ENCODE data around the gene KIF13A. TPM values are rescaled to one million over a fixed set of nuclear protein-coding genes. Genes with fewer than 3 reads are reported as not detected.

Gene KIF13A
- total and polyA plus RNA-seq, 9 of the 15 experiments (the other 6 are each of a cell fraction or from before 2014, with no cell fraction given) = 3.6 to 44.3 (median 29.7) TPM

DNA sequence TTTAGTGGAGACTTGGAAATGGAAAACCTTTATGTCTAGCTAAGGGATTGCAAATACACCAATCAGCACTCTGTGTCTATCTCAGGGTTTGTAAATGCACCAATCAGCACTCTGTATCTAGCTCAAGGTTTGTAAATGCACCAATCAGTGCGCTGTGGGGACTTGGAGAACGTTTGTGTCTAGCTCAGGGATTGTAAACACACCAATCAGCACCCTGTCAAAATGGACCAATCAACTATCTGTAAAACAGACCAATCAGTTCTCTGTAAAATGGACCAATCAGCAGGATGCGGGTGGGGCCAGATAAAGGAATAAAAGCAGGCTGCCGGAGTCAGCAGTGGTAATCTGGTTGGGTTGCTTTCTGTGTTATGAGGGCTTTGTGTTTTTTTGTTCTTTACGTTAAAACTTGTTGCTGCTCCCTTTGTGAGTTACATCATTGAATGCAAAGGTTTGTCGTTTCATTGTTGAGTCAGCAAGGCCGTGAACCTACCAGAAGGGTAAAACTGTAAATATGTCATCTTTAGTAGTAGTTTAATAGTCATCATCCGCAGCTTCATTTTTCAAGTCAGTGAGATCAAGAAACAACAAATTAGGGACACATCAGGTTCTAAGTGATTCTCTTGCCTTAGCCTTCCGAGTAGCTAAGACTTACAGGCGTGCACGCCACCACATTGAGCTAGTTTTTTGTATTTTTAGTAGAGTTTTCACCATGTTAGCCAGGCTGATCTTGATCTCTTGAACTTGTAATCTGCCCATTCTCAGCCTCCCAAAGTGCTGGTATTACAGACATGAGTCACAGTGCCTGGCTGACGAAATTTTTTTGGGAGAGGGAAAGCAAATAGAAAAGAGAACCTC lies 258.0 kb downstream of the KIF13A start (continued):
- TF ChIP-seq MTA1 (IDR thresholded peaks at IDR 0.05; ENCODE audit: borderline replicate concordance) = no peak
- TF ChIP-seq CEBPG (CRISPR knock-in tag; IDR thresholded peaks at IDR 0.05) = peak; percentile 79
- peak; percentile 17 to 93; a peak in 2 of 4 replicates for TF ChIP-seq CEBPG (tag; conservative IDR thresholded peaks at IDR 0.05 in 1 of 2, IDR thresholded peaks at IDR 0.05 in 1 of 2)
- TF ChIP-seq EHMT2 (IDR thresholded peaks at IDR 0.05) = peak; percentile 5; the same call in 1 of the 2 replicates
- no peak for TF ChIP-seq ZSCAN32 (CRISPR knock-in tag; IDR thresholded peaks at IDR 0.05)
- no peak for TF ChIP-seq KAT8 (IDR thresholded peaks at IDR 0.05; ENCODE audit: low read depth)
- no peak for TF ChIP-seq BRCA1 (IDR thresholded peaks at IDR 0.05)
- TF ChIP-seq BRCA1 (CRISPR knock-in tag; IDR thresholded peaks at IDR 0.05) = no peak
- TF ChIP-seq XRCC4 (IDR thresholded peaks at IDR 0.05; ENCODE audit: extremely low read depth, insufficient read depth, insufficient read length) = no peak
- TF ChIP-seq ZNF445 (CRISPR knock-in tag; IDR thresholded peaks at IDR 0.05; ENCODE audit: low read depth) = no peak
- TF ChIP-seq, protein P1, sequence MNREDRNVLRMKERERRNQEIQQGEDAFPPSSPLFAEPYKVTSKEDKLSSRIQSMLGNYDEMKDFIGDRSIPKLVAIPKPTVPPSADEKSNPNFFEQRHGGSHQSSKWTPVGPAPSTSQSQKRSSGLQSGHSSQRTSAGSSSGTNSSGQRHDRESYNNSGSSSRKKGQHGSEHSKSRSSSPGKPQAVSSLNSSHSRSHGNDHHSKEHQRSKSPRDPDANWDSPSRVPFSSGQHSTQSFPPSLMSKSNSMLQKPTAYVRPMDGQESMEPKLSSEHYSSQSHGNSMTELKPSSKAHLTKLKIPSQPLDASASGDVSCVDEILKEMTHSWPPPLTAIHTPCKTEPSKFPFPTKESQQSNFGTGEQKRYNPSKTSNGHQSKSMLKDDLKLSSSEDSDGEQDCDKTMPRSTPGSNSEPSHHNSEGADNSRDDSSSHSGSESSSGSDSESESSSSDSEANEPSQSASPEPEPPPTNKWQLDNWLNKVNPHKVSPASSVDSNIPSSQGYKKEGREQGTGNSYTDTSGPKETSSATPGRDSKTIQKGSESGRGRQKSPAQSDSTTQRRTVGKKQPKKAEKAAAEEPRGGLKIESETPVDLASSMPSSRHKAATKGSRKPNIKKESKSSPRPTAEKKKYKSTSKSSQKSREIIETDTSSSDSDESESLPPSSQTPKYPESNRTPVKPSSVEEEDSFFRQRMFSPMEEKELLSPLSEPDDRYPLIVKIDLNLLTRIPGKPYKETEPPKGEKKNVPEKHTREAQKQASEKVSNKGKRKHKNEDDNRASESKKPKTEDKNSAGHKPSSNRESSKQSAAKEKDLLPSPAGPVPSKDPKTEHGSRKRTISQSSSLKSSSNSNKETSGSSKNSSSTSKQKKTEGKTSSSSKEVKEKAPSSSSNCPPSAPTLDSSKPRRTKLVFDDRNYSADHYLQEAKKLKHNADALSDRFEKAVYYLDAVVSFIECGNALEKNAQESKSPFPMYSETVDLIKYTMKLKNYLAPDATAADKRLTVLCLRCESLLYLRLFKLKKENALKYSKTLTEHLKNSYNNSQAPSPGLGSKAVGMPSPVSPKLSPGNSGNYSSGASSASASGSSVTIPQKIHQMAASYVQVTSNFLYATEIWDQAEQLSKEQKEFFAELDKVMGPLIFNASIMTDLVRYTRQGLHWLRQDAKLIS (CRISPR knock-in tag; IDR thresholded peaks at IDR 0.05) = no peak
- TF ChIP-seq POLR2AphosphoS5 (IDR thresholded peaks at IDR 0.05; ENCODE audit: control insufficient read depth, insufficient read depth, low read depth, low read length) = no peak
- peak; percentile 60; the same call in 1 of the 2 replicates for TF ChIP-seq MTA3 (IDR thresholded peaks at IDR 0.05; ENCODE audit: borderline replicate concordance)
- TF ChIP-seq GATAD2A (IDR thresholded peaks at IDR 0.05) = no peak
- TF ChIP-seq SMAD3 (CRISPR knock-in tag; conservative IDR thresholded peaks at IDR 0.05) = no peak
- TF ChIP-seq CBX3 (IDR thresholded peaks at IDR 0.05; ENCODE audit: borderline replicate concordance in 1 of 2, low read length in 2 of 2) = peak in 1 of 2 experiments; percentile 63; a peak in 2 of 3 replicates
- TF ChIP-seq, protein P2, sequence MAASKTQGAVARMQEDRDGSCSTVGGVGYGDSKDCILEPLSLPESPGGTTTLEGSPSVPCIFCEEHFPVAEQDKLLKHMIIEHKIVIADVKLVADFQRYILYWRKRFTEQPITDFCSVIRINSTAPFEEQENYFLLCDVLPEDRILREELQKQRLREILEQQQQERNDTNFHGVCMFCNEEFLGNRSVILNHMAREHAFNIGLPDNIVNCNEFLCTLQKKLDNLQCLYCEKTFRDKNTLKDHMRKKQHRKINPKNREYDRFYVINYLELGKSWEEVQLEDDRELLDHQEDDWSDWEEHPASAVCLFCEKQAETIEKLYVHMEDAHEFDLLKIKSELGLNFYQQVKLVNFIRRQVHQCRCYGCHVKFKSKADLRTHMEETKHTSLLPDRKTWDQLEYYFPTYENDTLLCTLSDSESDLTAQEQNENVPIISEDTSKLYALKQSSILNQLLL (CRISPR knock-in tag; IDR thresholded peaks at IDR 0.05; ENCODE audit: borderline replicate concordance) = no peak
- TF ChIP-seq, protein P3, sequence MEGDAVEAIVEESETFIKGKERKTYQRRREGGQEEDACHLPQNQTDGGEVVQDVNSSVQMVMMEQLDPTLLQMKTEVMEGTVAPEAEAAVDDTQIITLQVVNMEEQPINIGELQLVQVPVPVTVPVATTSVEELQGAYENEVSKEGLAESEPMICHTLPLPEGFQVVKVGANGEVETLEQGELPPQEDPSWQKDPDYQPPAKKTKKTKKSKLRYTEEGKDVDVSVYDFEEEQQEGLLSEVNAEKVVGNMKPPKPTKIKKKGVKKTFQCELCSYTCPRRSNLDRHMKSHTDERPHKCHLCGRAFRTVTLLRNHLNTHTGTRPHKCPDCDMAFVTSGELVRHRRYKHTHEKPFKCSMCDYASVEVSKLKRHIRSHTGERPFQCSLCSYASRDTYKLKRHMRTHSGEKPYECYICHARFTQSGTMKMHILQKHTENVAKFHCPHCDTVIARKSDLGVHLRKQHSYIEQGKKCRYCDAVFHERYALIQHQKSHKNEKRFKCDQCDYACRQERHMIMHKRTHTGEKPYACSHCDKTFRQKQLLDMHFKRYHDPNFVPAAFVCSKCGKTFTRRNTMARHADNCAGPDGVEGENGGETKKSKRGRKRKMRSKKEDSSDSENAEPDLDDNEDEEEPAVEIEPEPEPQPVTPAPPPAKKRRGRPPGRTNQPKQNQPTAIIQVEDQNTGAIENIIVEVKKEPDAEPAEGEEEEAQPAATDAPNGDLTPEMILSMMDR (IDR thresholded peaks at IDR 0.05 in 2 of 3, conservative IDR thresholded peaks at IDR 0.05 in 1 of 3; ENCODE audit: insufficient read depth in 2 of 3, low read depth in 1 of 3, low read length in 3 of 3) = no peak
- no peak for TF ChIP-seq HCFC1 (IDR thresholded peaks at IDR 0.05; ENCODE audit: low read depth, low read length)
- TF ChIP-seq, protein P4, sequence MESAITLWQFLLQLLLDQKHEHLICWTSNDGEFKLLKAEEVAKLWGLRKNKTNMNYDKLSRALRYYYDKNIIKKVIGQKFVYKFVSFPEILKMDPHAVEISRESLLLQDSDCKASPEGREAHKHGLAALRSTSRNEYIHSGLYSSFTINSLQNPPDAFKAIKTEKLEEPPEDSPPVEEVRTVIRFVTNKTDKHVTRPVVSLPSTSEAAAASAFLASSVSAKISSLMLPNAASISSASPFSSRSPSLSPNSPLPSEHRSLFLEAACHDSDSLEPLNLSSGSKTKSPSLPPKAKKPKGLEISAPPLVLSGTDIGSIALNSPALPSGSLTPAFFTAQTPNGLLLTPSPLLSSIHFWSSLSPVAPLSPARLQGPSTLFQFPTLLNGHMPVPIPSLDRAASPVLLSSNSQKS (CRISPR knock-in tag; IDR thresholded peaks at IDR 0.05) = no peak
- no peak for TF ChIP-seq SETDB1 (IDR thresholded peaks at IDR 0.05; ENCODE audit: low read length)
